ENCODE measurements around the gene SLC12A2. TPM values are rescaled to one million over a fixed set of nuclear protein-coding genes. Genes with fewer than 3 reads are reported as not detected.

Gene SLC12A2
- total RNA-seq, 2 experiments from 2014 or later = 20.6 to 36.5 TPM

DNA sequence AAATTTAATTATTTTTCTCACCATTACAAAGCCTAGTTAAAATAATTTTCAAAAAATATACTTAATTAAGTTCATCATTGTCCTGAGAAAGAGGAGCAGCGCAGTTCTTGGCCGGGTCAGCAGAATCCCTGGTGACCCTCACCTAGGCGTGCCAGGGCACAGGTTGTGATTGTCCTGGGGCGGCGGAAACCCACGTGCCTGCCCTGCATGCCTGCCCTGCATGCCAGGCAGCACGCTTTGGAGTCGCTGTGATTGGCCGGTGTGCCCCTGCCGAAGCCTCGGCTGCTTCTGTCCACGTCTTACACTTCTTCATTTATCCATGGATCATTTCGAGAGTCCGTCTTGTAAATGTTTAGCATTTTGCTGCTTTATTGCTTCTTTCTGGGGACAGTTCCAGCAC, 25.6 kb downstream of the SLC12A2 start:
- H2AFZ ChIP-seq (ENCODE audit: low read length) = no peak overlapping the region
- H3K4me2 ChIP-seq (ENCODE audit: low read length) = no peak overlapping the region
- TF ChIP-seq EZH2phosphoT487 (IDR thresholded peaks at IDR 0.05; ENCODE audit: borderline replicate concordance, low read depth, low read length) (no peak), CTCF (conservative IDR thresholded peaks at IDR 0.05; ENCODE audit: low read length) (no peak)
- H3K9me2 ChIP-seq (ENCODE audit: insufficient read depth, low read length) = no peaks in the 10 kb centered on the region
- ChIA-PET POLR2A (interaction anchor here (0.6 kb wide), 1 partner anchor 77 kb away, joined by 5 read pairs; no protein-coding TSS in a partner anchor), CTCF (ENCODE audit: unreplicated experiment) (no interaction called here)
- no peak overlapping the region for H3K4me3 ChIP-seq (ENCODE audit: low read depth, low read length, poor library complexity, severe bottlenecking)
- peaks cover 42% of the 10 kb centered on the region for H3K79me2 ChIP-seq (ENCODE audit: insufficient read depth, low read depth, low read length)
- no peak overlapping the region for H3K27ac ChIP-seq (ENCODE audit: low read depth, low read length, poor library complexity, severe bottlenecking)
- H3K4me1 ChIP-seq (ENCODE audit: insufficient read depth, low read length, poor library complexity, severe bottlenecking) = peaks cover 6% of the 10 kb centered on the region
- 0 out of 2 replicates have a peak, but pooled peaks cover 7% of the 10 kb centered on the region for H3K9me3 ChIP-seq (ENCODE audit: low read length)
- H4K20me1 ChIP-seq (ENCODE audit: insufficient read depth, low read length) = no peaks in the 10 kb centered on the region
- DNase-seq (ENCODE audit: low spot score) = no peak
- intact Hi-C loops (cut with micrococcal nuclease; ENCODE audit: unreplicated experiment) = no loop called here
- no TSS peak for BruUV-seq (replicated peaks)
- H3K36me3 ChIP-seq (ENCODE audit: insufficient read depth, low read length) = peaks cover 55% of the 10 kb centered on the region

DNA sequence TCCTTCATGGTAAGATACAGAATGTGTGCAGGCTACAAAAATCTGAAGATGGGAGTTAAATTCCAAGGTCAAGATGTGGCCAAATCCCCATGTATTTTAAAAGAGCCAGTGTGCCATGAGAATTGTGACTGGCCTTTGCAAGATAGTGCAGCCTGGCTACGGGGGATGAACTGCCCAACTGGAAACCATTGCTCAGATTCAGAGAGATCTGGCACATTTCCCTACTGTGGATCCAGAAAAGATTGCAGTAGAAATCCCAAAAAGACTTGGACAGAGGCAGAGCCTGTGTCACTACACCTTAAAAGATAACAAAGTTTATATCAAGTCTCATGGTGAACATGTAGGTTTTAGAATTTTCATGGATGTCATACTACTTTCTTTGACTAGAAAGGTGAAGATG, 26.2 kb downstream of the SLC12A2 start:
- Histone ChIP-seq H2AFZ (ENCODE audit: low read length) (no peak overlapping the region), H3K9me2 (ENCODE audit: insufficient read depth, low read length) (no peaks in the 10 kb centered on the region), H4K20me1 (ENCODE audit: insufficient read depth, low read length) (no peaks in the 10 kb centered on the region), H3K36me3 (ENCODE audit: insufficient read depth, low read length) (peaks cover 61% of the 10 kb centered on the region), H3K4me3 (ENCODE audit: low read depth, low read length, poor library complexity, severe bottlenecking) (no peak overlapping the region), H3K4me1 (ENCODE audit: insufficient read depth, low read length, poor library complexity, severe bottlenecking) (peaks cover 6% of the 10 kb centered on the region), H3K79me2 (ENCODE audit: insufficient read depth, low read depth, low read length) (peaks cover 39% of the 10 kb centered on the region), H3K9me3 (ENCODE audit: low read length) (0 out of 2 replicates have a peak, but pooled peaks cover 7% of the 10 kb centered on the region), H3K4me2 (ENCODE audit: low read length) (no peak overlapping the region), H3K27ac (ENCODE audit: low read depth, low read length, poor library complexity, severe bottlenecking) (no peak overlapping the region)
- ChIA-PET CTCF (ENCODE audit: unreplicated experiment) (no interaction called here), POLR2A (interaction anchor here (0.5 kb wide), 1 partner anchor 303 kb away, joined by 5 read pairs; no protein-coding TSS in a partner anchor)
- TF ChIP-seq CTCF (conservative IDR thresholded peaks at IDR 0.05; ENCODE audit: low read length) = no peak
- no peak for DNase-seq (ENCODE audit: low spot score)
- BruUV-seq (replicated peaks) = no TSS peak
- intact Hi-C loops (cut with micrococcal nuclease; ENCODE audit: unreplicated experiment) = no loop called here

- Histone ChIP-seq H3K4me1 (ENCODE audit: insufficient read depth, low read length, poor library complexity, severe bottlenecking) (no peaks in the 10 kb centered on the region), H3K79me2 (ENCODE audit: insufficient read depth, low read depth, low read length) (peaks cover 19% of the 10 kb centered on the region; the same call in 1 of the 2 replicates), H3K9me2 (ENCODE audit: insufficient read depth, low read length) (no peaks in the 10 kb centered on the region), H3K4me2 (ENCODE audit: low read length) (no peak overlapping the region), H3K27ac (ENCODE audit: low read depth, low read length, poor library complexity, severe bottlenecking) (no peak overlapping the region), H3K4me3 (ENCODE audit: low read depth, low read length, poor library complexity, severe bottlenecking) (no peak overlapping the region), H3K36me3 (ENCODE audit: insufficient read depth, low read length) (peaks cover 78% of the 10 kb centered on the region), H3K9me3 (ENCODE audit: low read length) (0 out of 2 replicates have a peak, but pooled peaks cover 4% of the 10 kb centered on the region), H2AFZ (ENCODE audit: low read length) (no peak overlapping the region), H4K20me1 (ENCODE audit: insufficient read depth, low read length) (no peaks in the 10 kb centered on the region)
- no peak for TF ChIP-seq EZH2phosphoT487 (IDR thresholded peaks at IDR 0.05; ENCODE audit: borderline replicate concordance, low read depth, low read length)
- TF ChIP-seq CTCF (conservative IDR thresholded peaks at IDR 0.05; ENCODE audit: low read length) = no peak
- POLR2A ChIA-PET = no interaction called here
- no TSS peak for BruUV-seq (replicated peaks)
- CTCF ChIA-PET (ENCODE audit: unreplicated experiment) = no interaction called here
- intact Hi-C loops (cut with micrococcal nuclease; ENCODE audit: unreplicated experiment) = no loop called here
- DNase-seq (ENCODE audit: low spot score) = no peak
Observed at GRCh38 chr5:128111818-128112448, 28.4 kb downstream of the SLC12A2 start.
